Mesothelial cell of epicardium (in vitro differentiated cells): ENCODE measurements around the gene TMEM183A. TPM values are rescaled to one million over a fixed set of nuclear protein-coding genes. Genes with fewer than 3 reads are reported as not detected.

Experiments
- DNase-seq, 2 experiments: peaks; one replicate each; pipeline ENCODE4 v3.0.0; 2021; ENCODE audit warnings: low spot score in 2 of 2; ENCODE audit not compliant: unreplicated experiment in 2 of 2
- H3K27ac Mint-ChIP-seq: 2 replicates; pipeline ENCODE4 v1.8.0; 2021; ENCODE audit warnings: mixed read lengths
- H3K27me3 Mint-ChIP-seq: 2 replicates; pipeline ENCODE4 v1.8.0; 2021; ENCODE audit warnings: low read depth, mixed read lengths
- H3K36me3 Mint-ChIP-seq: 2 replicates; pipeline ENCODE4 v1.8.0; 2021; ENCODE audit warnings: mixed read lengths
- H3K4me1 Mint-ChIP-seq: 2 replicates; pipeline ENCODE4 v1.8.0; 2021; ENCODE audit warnings: mixed read lengths
- H3K4me3 Mint-ChIP-seq: 2 replicates; pipeline ENCODE4 v1.8.0; 2021; ENCODE audit warnings: mild to moderate bottlenecking, moderate library complexity, mixed read lengths
- H3K9me3 Mint-ChIP-seq: 2 replicates; pipeline ENCODE4 v1.8.0; 2021; ENCODE audit warnings: mixed read lengths
- CTCF ChIP-seq: fragments of 200-600 bp; sonication (generic); IDR thresholded peaks from one replicate; pipeline ENCODE4 v1.5.0; 2021; ENCODE audit warnings: antibody characterized with exemption; ENCODE audit not compliant: unreplicated experiment
- total RNA-seq: library from RNA; stranded (reverse); gene quantifications from 3 replicates; pipeline ENCODE4 v1.2.1, GENCODE V29; 2021

TMEM183A gene
- total RNA-seq, 1 donor from 2014 or later, result 58.4 TPM

GRCh38 chr1:203034422-203035110 is 27.4 kb downstream of the TMEM183A start:
- Mint-ChIP-seq H3K36me3 (no peaks in the 10 kb centered on the region), H3K27ac (no peak overlapping the region), H3K27me3 (peaks cover 3% of the 10 kb centered on the region), H3K4me3 (no peak overlapping the region), H3K4me1 (peaks cover 9% of the 10 kb centered on the region), H3K9me3 (no peaks in the 10 kb centered on the region)
- DNase-seq, result no peak
- no peak for TF ChIP-seq CTCF

- Mint-ChIP-seq H3K9me3 (no peaks in the 10 kb centered on the region), H3K27me3 (peaks cover 3% of the 10 kb centered on the region), H3K4me3 (no peak overlapping the region), H3K27ac (no peak overlapping the region), H3K36me3 (no peaks in the 10 kb centered on the region), H3K4me1 (peaks cover 14% of the 10 kb centered on the region)
- TF ChIP-seq CTCF, result no peak
- no peak for DNase-seq
Measured at GRCh38 chr1:203035111-203036000, 28.2 kb downstream of the TMEM183A start.

- no peaks in the 10 kb centered on the region for H3K36me3 Mint-ChIP-seq
- H3K4me1 Mint-ChIP-seq, result peaks cover 22% of the 10 kb centered on the region
- no peak overlapping the region for H3K27ac Mint-ChIP-seq
- no peaks in the 10 kb centered on the region for H3K9me3 Mint-ChIP-seq
- no peak for DNase-seq
- H3K4me3 Mint-ChIP-seq, result no peak overlapping the region
- TF ChIP-seq CTCF, result no peak
- peaks cover 3% of the 10 kb centered on the region for H3K27me3 Mint-ChIP-seq
Measured at GRCh38 chr1:203036135-203036534, 29.0 kb downstream of the TMEM183A start.

- Mint-ChIP-seq H3K9me3 (no peaks in the 10 kb centered on the region), H3K27ac (no peak overlapping the region), H3K4me1 (peaks cover 23% of the 10 kb centered on the region), H3K36me3 (no peaks in the 10 kb centered on the region), H3K4me3 (no peak overlapping the region), H3K27me3 (peaks cover 3% of the 10 kb centered on the region)
- no peak for DNase-seq
- no peak for TF ChIP-seq CTCF
Measured at GRCh38 chr1:203036537-203036936, 29.4 kb downstream of the TMEM183A start.

- peaks cover 3% of the 10 kb centered on the region for H3K27me3 Mint-ChIP-seq
- no peak overlapping the region for H3K4me3 Mint-ChIP-seq
- TF ChIP-seq CTCF, result no peak
- H3K36me3 Mint-ChIP-seq, result no peaks in the 10 kb centered on the region
- no peaks in the 10 kb centered on the region for H3K9me3 Mint-ChIP-seq
- peaks cover 23% of the 10 kb centered on the region for H3K4me1 Mint-ChIP-seq
- no peak overlapping the region for H3K27ac Mint-ChIP-seq
- DNase-seq, result no peak
Measured at GRCh38 chr1:203037509-203038190, 30.5 kb downstream of the TMEM183A start.
